A204.1 (cell line): ENCODE data around the gene GSE1.

Experiments used
- FAIRE-seq: peaks from 2 replicates; lab custom pipeline; 2012; peaks lifted over from hg19 to GRCh38; lab: Jason Lieb, UNC

GSE1 gene

DNA sequence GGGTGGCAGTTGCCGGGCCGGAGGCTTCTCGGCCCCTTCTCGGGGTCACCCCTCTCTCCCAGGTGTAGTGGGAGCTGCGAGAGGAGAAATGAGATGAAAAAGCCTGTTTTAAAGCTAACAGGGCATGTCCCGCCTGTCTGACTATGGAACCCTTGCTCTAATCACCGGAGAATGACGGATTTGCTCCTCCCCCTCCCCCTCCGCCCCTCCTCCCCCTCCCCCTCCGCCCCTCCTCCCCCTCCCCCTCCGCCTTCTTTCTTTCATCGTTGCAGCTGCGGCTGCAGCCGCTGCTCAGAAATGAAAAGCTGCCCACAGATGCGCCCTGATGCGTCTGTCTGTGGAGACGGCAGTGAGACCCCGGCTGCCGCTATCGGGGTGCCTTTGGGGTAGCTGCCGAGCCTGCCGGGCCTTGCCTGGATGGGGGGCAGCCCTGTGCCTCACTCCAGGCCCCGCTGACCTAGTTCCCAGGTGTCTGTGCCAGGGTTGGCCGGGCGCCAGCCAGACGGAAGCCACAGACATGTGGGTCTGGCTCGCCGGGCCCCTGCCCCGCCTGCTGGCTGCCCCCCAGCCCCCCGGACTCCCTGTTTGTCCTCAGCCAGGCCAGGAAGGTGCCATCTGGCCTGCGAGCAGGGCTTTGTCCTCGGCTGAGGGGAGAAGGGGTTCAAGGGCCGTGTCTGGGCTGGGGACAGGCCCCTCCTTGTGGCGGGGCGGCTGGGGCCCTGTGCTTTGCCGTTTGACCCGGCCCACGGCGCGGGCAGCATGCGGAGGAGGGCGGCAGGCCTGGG, 37.9 kb downstream of the GSE1 start:
- FAIRE-seq, result no peak

DNA sequence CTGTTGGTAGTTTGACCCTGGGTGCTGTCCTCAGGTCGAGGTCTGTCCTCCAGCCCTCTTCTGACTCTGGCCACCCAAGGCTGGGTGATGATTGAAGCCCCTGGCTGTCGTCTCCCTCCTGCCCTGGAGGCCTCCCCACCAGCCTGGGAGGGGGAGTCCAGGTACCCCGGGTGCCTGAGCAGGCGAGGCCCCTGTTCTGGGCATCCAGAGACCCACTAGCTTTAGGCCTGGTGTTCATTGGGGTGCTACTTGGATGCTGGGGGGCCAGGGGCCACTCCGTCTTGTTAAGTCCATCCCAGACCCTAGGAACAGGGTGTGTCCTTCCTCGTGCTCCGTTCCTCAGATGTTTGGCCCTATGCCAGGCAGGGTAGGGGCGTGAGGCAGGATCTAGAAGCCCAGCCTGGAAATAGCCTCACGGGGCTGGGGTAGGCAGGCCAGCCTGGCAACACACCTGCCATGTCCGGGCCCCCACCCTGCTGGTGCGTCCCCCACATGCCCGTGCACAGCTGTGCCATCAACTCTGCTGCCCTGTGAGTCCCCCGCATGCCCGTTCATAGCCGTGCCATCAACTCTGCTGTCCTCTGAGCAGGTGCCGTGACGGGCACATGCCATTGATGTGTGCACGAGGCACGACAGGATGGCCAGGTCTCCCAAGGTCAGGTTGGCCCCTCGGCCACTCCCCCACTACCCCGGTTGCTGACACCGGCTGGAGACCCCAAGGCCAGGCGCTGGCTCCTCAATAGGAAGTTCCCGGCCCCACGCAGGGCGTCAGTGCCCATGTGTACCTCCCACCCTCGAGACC, 38.7 kb downstream of the GSE1 start:
- no peak for FAIRE-seq

DNA sequence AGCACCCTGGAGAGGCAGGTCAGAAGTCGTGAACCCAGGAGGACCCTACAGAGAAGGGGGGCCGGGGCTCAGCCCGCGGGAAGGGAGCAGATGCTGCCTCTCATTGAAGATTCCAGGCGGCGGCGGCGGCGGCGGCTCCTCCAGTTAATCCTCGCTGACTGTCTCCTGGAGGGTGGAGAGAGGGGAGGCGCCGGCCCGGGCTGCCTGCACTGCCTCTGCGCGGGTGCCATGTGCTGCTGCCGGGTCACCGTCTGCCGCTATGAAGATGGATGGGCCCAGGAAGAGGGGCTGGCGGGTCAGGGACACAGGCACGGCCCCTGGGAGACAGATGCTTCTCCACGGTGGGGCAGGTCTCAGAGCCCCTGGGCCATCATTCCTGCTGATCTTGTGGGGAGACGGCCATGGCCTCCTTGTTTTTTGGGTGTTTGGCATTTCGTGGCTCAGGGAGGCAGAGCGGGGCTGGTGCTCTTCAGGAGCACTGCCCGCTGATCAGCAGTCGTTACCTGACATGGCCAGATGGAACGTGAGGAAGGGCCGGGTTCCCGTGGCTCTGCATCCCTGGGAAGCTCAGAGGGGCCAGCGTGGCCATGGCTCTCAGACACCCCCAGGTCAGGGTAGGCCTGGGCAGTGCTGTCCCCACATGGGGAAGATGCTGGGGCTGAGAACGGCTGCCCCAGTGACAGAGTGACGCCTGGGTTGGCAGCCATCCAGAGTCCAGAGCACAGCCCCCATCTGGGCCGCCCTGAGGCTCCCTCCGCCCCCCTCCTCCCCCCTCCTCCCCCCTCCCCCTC, 39.5 kb downstream of the GSE1 start:
- no peak for FAIRE-seq

DNA sequence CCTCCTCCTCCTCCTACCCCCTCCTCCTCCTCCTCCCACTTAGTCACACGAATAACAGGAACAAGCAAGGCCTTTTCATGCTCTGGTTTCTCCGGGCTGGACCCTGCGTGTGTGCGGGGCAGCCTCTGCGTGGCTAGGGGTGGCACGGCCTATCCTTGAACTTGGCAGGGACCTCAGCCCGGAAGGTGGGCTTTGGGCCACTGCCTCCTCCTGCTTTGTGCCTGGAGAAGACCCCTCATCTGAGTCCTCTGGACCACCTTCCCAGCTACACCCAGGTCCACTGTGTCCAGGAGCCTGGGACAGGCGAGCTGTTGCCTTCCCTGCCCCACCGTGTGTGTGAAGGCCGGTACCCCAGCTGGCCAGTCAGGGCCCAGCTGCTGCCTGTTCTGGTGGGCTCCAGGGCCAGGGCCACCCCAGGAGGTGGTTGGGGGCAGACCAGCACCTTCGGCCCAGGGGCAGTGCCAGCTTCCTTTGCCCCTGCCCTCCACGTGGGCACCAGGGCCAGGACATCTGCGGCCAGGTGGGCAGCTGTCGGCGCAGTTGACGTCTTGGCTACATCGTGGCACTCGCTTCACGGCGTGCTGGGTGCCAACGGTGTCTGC, 40.3 kb downstream of the GSE1 start:
- FAIRE-seq, result no peak

DNA sequence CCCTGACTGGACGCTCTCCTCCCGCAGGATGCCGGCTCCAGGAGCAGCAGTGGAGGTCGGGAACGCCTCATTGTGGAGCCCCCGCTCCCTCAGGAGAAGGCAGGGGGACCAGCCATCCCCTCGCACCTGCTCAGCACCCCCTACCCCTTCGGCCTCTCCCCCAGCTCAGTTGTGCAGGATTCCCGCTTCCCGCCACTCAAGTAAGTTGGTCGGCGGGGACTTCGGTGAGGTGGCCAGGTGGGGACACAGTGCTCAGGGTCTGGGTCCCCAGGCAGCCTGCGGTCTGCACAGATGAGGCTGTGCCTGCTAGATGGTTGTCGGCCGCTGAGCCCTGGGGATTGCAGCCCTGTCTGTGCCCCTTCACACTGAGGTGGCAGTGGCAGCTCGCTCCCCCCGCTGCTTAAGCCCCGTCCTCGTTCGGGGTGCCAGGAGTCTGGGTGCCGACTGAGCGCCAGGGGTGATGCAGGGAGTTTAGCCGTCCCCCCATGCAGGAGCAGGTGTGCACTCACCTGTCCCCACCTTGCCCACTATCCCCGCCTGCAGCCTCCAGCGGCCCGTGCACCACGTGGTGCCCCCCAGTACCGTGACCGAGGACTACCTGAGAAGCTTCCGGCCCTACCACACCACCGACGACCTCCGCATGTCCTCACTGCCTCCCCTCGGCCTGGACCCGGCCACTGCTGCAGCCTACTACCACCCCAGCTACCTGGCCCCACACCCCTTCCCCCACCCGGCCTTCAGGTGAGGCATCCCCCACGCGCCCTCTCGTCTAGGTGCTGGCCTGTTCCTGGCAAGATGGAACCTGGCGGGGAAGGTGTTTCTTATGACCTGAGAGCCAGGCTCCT, 41.4 kb downstream of the GSE1 start:
- no peak for FAIRE-seq

DNA sequence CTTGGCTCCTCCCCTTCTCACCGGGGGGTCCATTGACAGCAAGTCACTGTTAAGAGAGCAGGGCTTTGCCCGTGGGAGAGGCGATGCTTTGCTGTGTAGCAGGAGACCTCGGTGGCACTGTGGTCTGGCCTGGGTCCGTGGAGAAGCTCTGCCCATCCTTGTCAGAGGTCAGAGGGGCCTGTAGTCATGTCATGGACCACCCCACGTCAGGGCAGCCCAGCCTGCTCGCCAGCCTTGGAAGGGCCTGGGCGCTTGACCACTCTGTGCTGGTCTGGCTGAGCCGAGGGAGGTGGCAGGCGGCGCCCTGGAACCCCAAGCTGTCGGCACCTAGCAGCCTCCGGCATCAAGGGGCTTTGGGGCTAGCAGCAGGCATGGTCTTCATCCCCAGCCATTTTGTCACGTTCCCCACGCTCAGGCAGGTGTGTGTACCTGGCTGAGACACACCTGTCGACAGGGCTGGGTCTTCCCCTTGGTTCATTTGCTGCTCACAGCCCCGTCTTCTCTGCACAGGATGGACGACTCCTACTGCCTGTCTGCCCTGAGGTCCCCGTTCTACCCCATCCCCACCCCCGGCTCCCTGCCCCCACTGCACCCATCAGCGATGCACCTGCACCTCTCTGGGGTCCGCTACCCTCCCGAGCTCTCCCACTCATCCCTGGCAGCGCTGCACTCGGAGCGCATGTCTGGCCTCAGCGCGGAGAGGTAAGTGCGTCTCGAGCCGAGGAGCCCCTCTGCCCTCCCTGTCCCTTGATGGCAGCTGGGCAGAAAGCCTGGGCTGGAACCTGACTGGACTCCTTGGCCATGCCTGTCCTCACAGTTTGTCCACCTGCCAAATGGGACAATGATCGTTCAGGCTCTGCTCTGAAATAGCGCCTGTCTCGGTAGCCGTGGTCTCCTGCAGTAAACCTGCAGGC, 42.4 kb downstream of the GSE1 start:
- no peak for FAIRE-seq

DNA sequence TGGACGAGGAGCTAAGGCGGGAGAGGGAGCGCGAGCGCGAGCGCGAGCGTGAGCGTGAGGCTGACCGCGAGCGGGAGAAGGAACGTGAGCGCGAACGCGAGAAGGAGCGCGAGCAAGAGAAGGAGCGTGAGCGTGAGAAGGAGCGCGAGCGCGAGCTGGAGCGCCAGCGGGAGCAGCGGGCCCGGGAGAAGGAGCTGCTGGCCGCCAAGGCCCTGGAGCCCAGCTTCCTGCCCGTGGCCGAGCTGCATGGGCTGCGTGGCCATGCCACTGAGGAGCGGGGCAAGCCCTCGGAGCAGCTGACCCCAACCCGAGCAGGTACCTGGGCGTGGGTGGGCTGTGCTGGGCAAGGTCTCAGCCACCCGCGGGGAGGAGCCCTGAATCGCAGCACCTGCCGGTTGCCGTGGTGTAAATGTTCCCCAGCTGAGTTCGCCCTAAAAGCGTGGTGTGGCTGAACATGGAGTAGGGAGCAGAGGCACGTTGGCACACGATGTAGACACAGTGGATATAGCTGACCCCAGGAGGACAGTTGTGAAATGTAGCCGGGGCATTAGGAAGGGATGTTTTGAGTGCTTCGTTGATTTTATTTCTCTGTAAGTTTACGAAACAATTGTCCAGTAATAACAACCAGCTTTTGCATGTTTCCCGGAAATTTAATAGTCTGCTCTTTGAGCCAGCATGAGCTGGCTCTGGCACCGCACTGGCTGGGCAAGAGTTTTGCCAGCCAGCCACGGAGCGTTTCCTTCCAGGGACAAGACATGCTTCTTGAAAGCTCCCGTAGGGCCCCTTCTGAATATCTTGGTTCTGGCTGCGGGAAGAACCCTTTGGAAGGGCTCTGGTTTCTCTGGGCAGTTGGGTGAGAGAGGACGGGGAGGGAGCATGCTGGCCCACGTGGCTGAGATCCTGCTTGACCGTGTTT, 43.5 kb downstream of the GSE1 start:
- FAIRE-seq, result no peak

DNA sequence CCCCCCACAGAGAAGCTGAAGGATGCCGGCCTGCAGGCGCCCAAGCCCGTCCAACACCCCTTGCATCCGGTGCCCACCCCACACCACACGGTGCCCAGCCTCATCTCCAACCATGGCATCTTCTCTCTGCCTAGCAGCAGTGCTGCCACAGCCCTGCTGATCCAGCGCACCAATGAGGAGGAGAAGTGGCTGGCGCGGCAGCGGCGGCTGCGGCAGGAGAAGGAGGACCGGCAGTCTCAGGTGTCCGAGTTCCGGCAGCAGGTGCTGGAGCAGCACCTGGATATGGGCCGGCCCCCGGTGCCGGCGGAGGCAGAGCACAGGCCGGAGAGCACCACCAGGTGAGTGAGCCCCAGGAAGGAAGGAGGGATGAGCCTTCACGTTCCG, 44.1 kb downstream of the GSE1 start:
- no peak for FAIRE-seq

DNA sequence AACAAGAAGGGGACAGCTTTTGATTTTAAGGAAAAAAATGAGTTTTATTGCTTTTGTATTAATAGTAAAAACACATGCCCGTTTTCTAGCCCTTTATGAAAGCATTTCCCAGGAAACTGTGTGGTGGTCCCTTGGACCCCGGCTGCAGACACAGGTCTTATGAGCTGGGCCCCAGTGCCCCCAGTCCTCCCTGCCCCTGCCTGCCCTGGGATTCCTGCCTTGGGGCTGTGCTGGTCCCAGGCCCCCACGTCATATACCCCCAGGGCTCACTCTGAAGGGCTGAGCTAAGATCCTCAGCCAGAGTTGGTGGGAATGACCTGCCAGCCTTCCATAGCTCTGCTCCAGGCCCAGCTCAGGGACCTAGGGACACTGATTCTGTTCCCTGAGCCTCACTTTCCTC, 44.9 kb downstream of the GSE1 start:
- FAIRE-seq, result no peak

DNA sequence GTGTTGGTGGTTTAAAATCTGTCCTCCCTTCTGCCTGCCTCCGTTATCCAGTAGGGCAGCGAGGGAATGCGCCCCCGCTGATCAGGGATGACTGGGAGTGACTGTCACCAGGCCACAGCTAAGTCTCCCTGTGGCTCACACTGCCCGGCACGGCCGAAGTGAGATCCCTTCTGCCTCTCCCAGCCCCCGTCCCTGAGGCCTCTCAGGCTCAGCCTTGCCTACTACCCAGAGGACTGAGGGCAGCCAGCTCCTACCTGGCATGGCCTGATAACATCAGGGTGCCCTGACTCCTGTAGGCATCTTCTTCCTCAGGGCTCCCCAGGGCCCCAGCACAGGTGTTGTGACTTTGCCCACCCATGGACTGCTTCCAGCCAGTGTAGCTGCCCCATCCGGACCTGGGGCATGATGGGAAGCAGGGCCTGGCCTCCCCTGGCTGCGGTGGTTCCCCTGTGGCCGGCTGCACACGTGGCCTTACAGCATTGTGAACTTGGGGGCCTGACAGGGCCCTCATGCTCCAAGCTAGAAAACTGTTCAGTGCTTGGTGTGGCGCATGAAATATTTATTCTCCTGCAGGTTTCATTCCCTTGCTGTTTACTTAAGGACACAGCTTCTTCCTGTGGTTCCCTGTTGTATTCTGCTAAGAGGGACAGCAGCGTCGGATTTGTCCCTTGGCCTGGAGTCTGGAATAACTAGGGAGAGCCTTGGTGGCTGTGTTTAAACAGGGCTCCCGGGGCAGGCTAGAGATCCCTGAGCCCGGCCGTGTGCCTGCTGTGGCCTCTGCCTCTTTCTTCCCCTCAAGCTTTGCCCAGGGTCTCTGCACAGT, 45.6 kb downstream of the GSE1 start:
- no peak for FAIRE-seq

DNA sequence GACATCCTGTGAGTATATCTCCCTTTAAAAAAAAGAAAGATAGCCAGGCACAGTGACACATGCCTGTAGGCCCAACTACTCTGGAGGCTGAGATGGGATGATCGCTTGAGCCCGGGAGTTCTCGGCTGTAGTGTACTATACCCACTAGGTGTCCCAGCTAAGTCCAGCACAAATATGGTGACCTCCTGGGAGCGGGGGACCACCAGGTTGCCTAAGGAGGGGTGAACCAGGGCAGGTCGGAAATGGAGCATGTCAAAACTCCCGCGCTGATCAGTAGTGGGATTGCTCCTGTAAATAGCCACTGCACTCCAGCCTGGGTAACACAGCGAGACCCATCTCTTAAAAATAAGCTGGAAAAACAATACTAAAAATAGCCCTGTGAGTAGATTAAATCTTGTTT, 46.2 kb downstream of the GSE1 start:
- no peak for FAIRE-seq

DNA sequence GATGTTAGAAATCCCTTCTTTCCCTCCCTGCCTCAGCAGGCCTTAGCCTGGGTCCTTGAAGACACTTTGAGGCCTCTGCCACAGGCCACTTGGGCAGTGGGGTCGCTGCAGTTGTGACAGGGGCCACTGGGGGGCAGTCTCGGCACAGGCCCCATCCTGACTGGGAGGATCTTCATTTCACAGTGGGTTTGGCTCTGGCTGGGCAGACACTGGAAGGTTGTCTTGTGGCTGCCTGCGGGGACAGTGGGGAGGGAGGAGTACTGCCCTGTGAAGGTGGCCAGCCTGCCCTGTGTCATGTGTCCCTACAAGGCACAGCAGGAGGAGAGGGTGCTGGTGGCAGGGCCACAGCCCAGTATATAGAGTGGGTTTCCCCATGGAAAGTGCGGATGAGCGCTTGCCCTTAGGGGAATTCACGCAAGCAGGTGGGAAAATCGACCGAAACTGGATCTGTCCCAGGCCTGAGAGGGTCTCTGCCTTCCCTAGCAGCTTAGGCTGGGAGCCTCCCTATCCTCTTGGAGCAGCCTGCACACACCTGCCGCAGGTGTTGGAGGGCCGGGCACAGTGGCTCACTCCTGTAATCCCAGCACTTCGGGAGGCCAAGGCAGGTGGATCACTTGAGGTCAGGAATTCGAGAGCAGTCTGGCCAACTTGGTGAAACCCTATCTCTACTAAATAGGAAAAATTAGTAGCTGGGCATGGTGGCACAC, 46.8 kb downstream of the GSE1 start:
- no peak for FAIRE-seq

DNA sequence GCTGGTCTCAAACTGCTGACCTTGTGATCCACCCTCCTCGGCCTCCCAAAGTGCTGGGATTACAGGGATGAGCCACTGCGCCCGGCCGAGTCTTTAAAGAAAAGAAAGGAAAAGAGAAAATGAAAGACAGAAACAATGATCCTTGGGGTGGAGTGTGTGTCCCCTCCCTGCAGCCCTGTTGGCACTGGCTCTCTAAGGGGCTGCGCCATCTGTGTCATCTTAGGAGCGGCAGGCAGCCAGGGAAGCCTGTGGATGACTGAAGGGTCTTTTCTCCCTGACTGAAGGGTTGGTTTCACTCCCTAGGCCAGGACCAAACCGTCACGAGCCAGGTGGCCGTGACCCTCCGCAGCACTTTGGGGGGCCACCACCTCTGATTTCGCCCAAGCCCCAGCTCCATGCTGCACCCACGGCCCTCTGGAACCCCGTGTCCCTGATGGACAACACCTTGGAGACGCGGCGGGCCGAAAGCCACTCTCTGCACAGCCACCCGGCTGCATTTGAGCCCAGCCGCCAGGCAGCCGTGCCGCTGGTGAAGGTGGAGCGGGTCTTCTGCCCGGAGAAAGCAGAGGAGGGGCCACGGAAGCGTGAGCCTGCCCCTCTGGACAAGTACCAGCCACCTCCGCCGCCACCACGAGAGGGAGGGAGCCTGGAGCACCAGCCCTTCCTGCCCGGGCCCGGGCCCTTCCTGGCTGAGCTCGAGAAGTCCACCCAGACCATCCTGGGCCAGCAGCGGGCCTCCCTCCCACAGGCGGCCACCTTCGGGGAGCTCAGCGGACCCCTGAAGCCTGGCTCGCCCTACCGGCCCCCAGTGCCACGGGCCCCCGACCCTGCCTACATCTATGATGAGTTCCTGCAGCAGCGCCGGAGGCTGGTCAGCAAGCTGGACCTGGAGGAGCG, 48.0 kb downstream of the GSE1 start:
- FAIRE-seq, result no peak

DNA sequence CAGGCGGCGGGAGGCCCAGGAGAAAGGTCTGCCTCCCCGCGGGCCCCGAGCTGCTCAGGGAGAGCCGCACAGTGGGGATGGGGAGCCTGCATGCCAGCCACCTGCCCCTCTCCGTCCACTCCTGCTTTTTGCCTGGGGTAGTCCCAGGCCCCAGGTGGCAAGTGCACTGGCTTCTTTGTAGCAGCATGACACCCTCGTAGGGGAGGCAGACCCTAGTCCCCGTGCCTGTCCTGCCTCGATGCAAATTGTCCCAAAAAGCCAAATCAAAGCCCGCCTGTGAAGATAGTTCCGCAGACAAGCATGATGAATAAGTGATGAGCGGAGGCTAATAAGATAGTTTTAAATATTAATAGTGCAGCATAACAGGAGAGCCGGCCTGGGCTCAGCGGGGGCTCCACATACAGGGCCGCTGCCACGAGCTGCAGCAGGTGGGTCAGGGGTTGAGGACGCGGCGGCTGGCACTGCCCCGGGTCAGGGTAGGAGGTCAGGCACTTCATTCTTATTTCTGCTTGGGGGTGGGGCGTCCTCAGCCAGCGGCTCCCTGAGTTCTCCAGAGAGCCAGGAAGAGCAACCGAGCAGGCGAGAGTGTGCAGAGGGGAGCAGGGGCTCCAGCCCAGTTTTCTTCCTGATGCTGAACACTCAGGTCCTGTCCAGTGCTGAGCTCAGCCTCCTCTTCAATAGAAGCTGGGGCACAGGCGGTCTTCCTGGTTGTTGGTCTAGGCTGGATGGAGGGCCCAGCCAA, 48.8 kb downstream of the GSE1 start:
- no peak for FAIRE-seq

DNA sequence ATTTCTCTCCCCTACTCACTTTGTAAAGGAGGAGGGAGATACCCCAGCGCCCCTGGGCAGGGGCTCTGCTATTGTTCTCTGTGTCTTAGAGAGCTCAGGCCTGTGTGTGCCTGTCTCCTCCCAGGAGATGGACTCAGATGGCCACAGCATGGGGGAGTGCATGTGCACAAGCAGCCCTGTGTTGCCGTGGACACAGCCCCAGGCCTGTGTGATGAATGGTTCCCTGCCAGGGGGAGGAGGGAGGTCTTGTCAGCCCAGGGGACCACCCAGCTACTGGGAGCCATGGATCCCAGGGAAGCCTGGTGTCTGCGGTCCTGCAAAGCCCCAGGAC, 49.3 kb downstream of the GSE1 start:
- FAIRE-seq, result no peak
